ENCODE data around the gene E2F1. TPM values are rescaled to one million over a fixed set of nuclear protein-coding genes. Genes with fewer than 3 reads are reported as not detected.
A peak's percentile ranks its signal among the peaks of the same experiment; 100 is the strongest.

The E2F1 gene
- total and polyA plus RNA-seq, 2 of the 4 experiments (the other 2 are of a cell fraction), result 10.9 to 14.0 TPM

GRCh38 chr20:33667676-33668465 lies 18.3 kb downstream of the E2F1 start:
- in situ Hi-C loops (cut with MboI; ENCODE audit: low sequenced_read_pairs) (no loop called here), dilution Hi-C loops (cut with HindIII; ENCODE audit: low sequenced_read_pairs, unreplicated experiment) (no loop called here), intact Hi-C loops (cut with micrococcal nuclease) (loop anchor here (5.0 to 10.0 kb wide), 2 partner anchors 64 to 147 kb away; partner anchors contain the start of genes CHMP4B and ZNF341)
- Histone ChIP-seq H3K27ac (ENCODE audit: insufficient read depth, low read length) (no peak overlapping the region), H3K27me3 (ENCODE audit: control insufficient read depth, insufficient read depth, low read length) (no peaks in the 10 kb centered on the region), H4K20me1 (ENCODE audit: insufficient read depth, low read length) (0 out of 2 replicates have a peak, but pooled peaks cover 14% of the 10 kb centered on the region), H3K56ac (ENCODE audit: extremely low read depth, insufficient read depth, low read length) (no peak overlapping the region), H3K18ac (ENCODE audit: low read depth, low read length) (no peak overlapping the region), H2BK15ac (ENCODE audit: low read depth, low read length) (no peak overlapping the region), H2BK120ac (ENCODE audit: low read depth, low read length) (no peak overlapping the region), H3K4me3 (ENCODE audit: insufficient read depth, low read depth, low read length) (no peak overlapping the region), H2AK5ac (ENCODE audit: low read depth, low read length) (peak overlapping the region; percentile 12; the same call in 1 of the 2 replicates), H4K8ac (ENCODE audit: low read depth in 2 of 2, low read length in 2 of 2) (peak overlapping the region in 1 of 2 experiments; percentile 50; a peak in 2 of 4 replicates), H3K4me2 (ENCODE audit: low read depth, low read length) (peak overlapping the region; percentile 22; the same call in 1 of the 2 replicates), H3K14ac (replicated peaks; ENCODE audit: low read depth, low read length) (no peak overlapping the region), H2AFZ (replicated peaks; ENCODE audit: low read length, poor library complexity) (peak overlapping the region; percentile 86), H2AK9ac (replicated peaks; ENCODE audit: low read depth, low read length, poor library complexity) (peak overlapping the region; percentile 76), H3K36me3 (ENCODE audit: control insufficient read depth, insufficient read depth, low read length) (peaks cover 13% of the 10 kb centered on the region), H3K9me3 (ENCODE audit: control insufficient read depth, insufficient read depth, low read length) (no peaks in the 10 kb centered on the region), H3K4me1 (ENCODE audit: control insufficient read depth, insufficient read depth, low read length) (peaks cover 21% of the 10 kb centered on the region), H3K9ac (ENCODE audit: low read depth, low read length) (0 out of 2 replicates have a peak overlapping the region, but pooled peaks have one; percentile 6), H2BK5ac (ENCODE audit: low read depth, low read length, poor library complexity, severe bottlenecking) (no peak overlapping the region), H4K5ac (ENCODE audit: low read depth, low read length) (no peak overlapping the region), H2BK20ac (ENCODE audit: low read depth, low read length) (no peak overlapping the region), H3K79me1 (ENCODE audit: low read depth in 1 of 2, low read length in 2 of 2) (peaks cover 7 to 68% of the 10 kb centered on the region in 2 experiments; a peak in 3 of 4 replicates), H3K23ac (ENCODE audit: low read depth, low read length) (no peak overlapping the region), H4K91ac (ENCODE audit: insufficient read depth, low read depth, low read length) (no peak overlapping the region), H3K4ac (ENCODE audit: low read depth, low read length) (peak overlapping the region; percentile 60), H3K9me1 (ENCODE audit: insufficient read depth, low read length) (peaks cover 23% of the 10 kb centered on the region)
- BruUV-seq (replicated peaks), result no TSS peak
- ATAC-seq (ENCODE audit: low read depth) (peak; percentile 9), DNase-seq (peak; percentile 54)
- POLR2A ChIA-PET (ENCODE audit: unreplicated experiment), result interaction anchor here (0.5 kb wide), 1 partner anchor 306 kb away, joined by 17 read pairs; no protein-coding TSS in a partner anchor
- TF ChIP-seq RCOR1 (IDR thresholded peaks at IDR 0.05; ENCODE audit: insufficient replicate concordance, low read length) (no peak), CHD1 (IDR thresholded peaks at IDR 0.05; ENCODE audit: low read depth, low read length) (no peak), CEBPB (IDR thresholded peaks at IDR 0.05; ENCODE audit: low read depth, low read length) (no peak), SMC3 (IDR thresholded peaks at IDR 0.05; ENCODE audit: low read depth, low read length) (peak; percentile 53), CTCF (conservative IDR thresholded peaks at IDR 0.05; ENCODE audit: low read depth, low read length) (peak; percentile 71), POLR2A (IDR thresholded peaks at IDR 0.05; ENCODE audit: low read depth, low read length) (no peak), RAD21 (IDR thresholded peaks at IDR 0.05; ENCODE audit: low read length) (peak; percentile 74)
- WGBS, 2 experiments (ENCODE audit: extremely low coverage in 2 of 2, insufficient read length in 1 of 2), result 34% methylated on average over 24 of the region's 47 CpGs; no CpG with 5 or more reads in 1 of the 2 experiments
- CTCF ChIA-PET, result no interaction called here
